GM12878 (cell line): ENCODE data around the gene SLC44A4. TPM values are rescaled to one million over a fixed set of nuclear protein-coding genes. Genes with fewer than 3 reads are reported as not detected.

Source experiments
- BACH1 ChIP-seq: fragments of 450-650 bp; IDR thresholded peaks from 2 replicates; pipeline ENCODE4 v1.6.1; 2017; ENCODE audit warnings: mild to moderate bottlenecking, borderline replicate concordance
- CBX3 ChIP-seq: fragments of 200-600 bp; sonication (generic); IDR thresholded peaks from 2 replicates; pipeline ENCODE4 v1.6.1; 2016; ENCODE audit warnings: low read depth, borderline replicate concordance
- CHD2 ChIP-seq: IDR thresholded peaks from 2 replicates; pipeline ENCODE4 v1.6.1; 2011; ENCODE audit warnings: low read depth, low read length, improper control_type of control experiment, borderline replicate concordance
- DPF2 ChIP-seq: fragments of 450-650 bp; IDR thresholded peaks from 2 replicates; pipeline ENCODE4 v1.6.1; 2017; ENCODE audit warnings: mild to moderate bottlenecking
- ESRRA ChIP-seq: IDR thresholded peaks from 2 replicates; pipeline ENCODE4 v1.6.1; 2012; ENCODE audit warnings: mild to moderate bottlenecking, low read length, improper control_type of control experiment
- ETV6 ChIP-seq, 2 experiments: fragments of 450-650 bp in 1 of 2; IDR thresholded peaks in 1 of 2; conservative IDR thresholded peaks in 1 of 2; 2 replicates each; pipeline ENCODE4 v1.6.1; 2014; ENCODE audit warnings: antibody characterized with exemption in 1 of 2, borderline replicate concordance in 1 of 2, low read depth in 1 of 2, mild to moderate bottlenecking in 1 of 2, moderate library complexity in 1 of 2
- EZH2 ChIP-seq: IDR thresholded peaks from 2 replicates; pipeline ENCODE4 v1.6.1; 2012; ENCODE audit warnings: low read depth, mild to moderate bottlenecking, control low read depth, inconsistent platforms, low read length, borderline replicate concordance; ENCODE audit not compliant: control insufficient read depth
- FOXK2 ChIP-seq: fragments of 450-650 bp; IDR thresholded peaks from 2 replicates; pipeline ENCODE4 v1.6.1; 2017; ENCODE audit warnings: mild to moderate bottlenecking, moderate library complexity
- IRF5 ChIP-seq: fragments of 450-650 bp; IDR thresholded peaks from 2 replicates; pipeline ENCODE4 v1.6.1; 2017; ENCODE audit warnings: borderline replicate concordance
- MYC ChIP-seq: IDR thresholded peaks from 2 replicates; pipeline ENCODE4 v1.6.1; 2011; ENCODE audit warnings: mild to moderate bottlenecking, low read length, moderate library complexity, inconsistent platforms; ENCODE audit not compliant: insufficient read depth, insufficient replicate concordance, insufficient read length, severe bottlenecking
- RB1 ChIP-seq: fragments of 450-650 bp; formaldehyde crosslinking; IDR thresholded peaks from 2 replicates; pipeline ENCODE4 v1.6.1; 2017; ENCODE audit warnings: mild to moderate bottlenecking, borderline replicate concordance
- RELA ChIP-seq: fragments of 450-650 bp; IDR thresholded peaks from 2 replicates; pipeline ENCODE4 v1.8.0; 2014; ENCODE audit warnings: borderline replicate concordance; ENCODE audit not compliant: partially characterized antibody
- REST ChIP-seq: IDR thresholded peaks from 2 replicates; pipeline ENCODE4 v1.6.1; 2012; ENCODE audit warnings: mild to moderate bottlenecking, low read depth, low read length
- SUPT20H ChIP-seq: IDR thresholded peaks from 2 replicates; pipeline ENCODE4 v1.6.1; 2011; ENCODE audit warnings: low read depth, mild to moderate bottlenecking, low read length, moderate library complexity, borderline replicate concordance; ENCODE audit not compliant: control insufficient read depth
- SUZ12 ChIP-seq: fragments of 200-600 bp; sonication (generic); IDR thresholded peaks from one replicate; pipeline ENCODE4 v1.6.1; 2018; ENCODE audit warnings: antibody characterized with exemption, mild to moderate bottlenecking; ENCODE audit not compliant: unreplicated experiment
- TBL1XR1 ChIP-seq: IDR thresholded peaks from 2 replicates; pipeline ENCODE4 v1.6.1; 2012; ENCODE audit warnings: low read depth, low read length, improper control_type of control experiment
- USF1 ChIP-seq: IDR thresholded peaks from 2 replicates; pipeline ENCODE4 v1.6.1; 2011; ENCODE audit warnings: borderline replicate concordance, low read depth, mild to moderate bottlenecking, moderate library complexity, mixed read lengths, low read length; ENCODE audit not compliant: insufficient read depth; ENCODE audit errors: extremely low read length
- YBX1 ChIP-seq: fragments of 450-650 bp; IDR thresholded peaks from 2 replicates; pipeline ENCODE4 v1.6.1; 2016; ENCODE audit warnings: antibody characterized with exemption
- ZBTB33 ChIP-seq: fragments of 450-650 bp; IDR thresholded peaks from 2 replicates; pipeline ENCODE4 v1.6.1; 2017; ENCODE audit warnings: mild to moderate bottlenecking
- ZSCAN29 ChIP-seq: fragments of 450-650 bp; IDR thresholded peaks from 2 replicates; pipeline ENCODE4 v1.6.1; 2017; ENCODE audit warnings: mild to moderate bottlenecking, moderate library complexity
- polyA plus RNA-seq, 11 experiments: library from polyadenylated mRNA; depleted of rRNA in 4 of 11; unstranded in 6 of 11; stranded (reverse) in 5 of 11; fragments of >200 nt; fragmentation: Nextera tagmentation in 4 of 11; fragmentation: Illumina TruSeq in 1 of 11; extraction: Ambion mirVana in 4 of 11; extraction: Trizol in 1 of 11; gene quantifications; 1 replicate in 1 of 11; 2 replicates in 10 of 11; pipeline versions ENCODE4 v1.2.1 to v1.2.3, GENCODE V29; 2011 to 2016; ENCODE audit warnings: inconsistent platforms in 2 of 11, missing spikeins in 2 of 11, low read depth in 1 of 11
- total RNA-seq, 4 experiments: library from RNA; depleted of rRNA in 3 of 4; stranded (reverse); fragments of >200 nt in 3 of 4; fragmentation: Illumina TruSeq in 1 of 4; extraction: Trizol in 1 of 4; gene quantifications; 2 replicates each; pipeline versions ENCODE4 v1.2.1 to v1.2.3, GENCODE V29; 2013 to 2021

Gene SLC44A4
- total and polyA plus RNA-seq, 10 of the 15 experiments (the other 5 are each of a cell fraction or from before 2014, with no cell fraction given) = 0.04 to 0.24 (median 0.15) TPM; not detected in 3

- TF ChIP-seq TBL1XR1 (no peak), DPF2 (no peak), ZSCAN29 (no peak), RB1 (no peak), ESRRA (no peak), REST (no peak), SUPT20H (no peak), CHD2 (peak; percentile 46; the same call in 1 of the 2 replicates), FOXK2 (no peak), IRF5 (no peak), USF1 (no peak), RELA (no peak), CBX3 (no peak), MYC (no peak), EZH2 (no peak), ZBTB33 (no peak), BACH1 (no peak; the same call in 1 of the 2 replicates), SUZ12 (no peak), YBX1 (no peak), ETV6 (conservative IDR thresholded peaks at IDR 0.05 in 1 of 2, IDR thresholded peaks at IDR 0.05 in 1 of 2; ENCODE audit: borderline replicate concordance in 1 of 2, low read depth in 1 of 2) (no peak)
Observed at GRCh38 chr6:31814677-31815024, 64.1 kb downstream of the SLC44A4 start (continued).
